ENCODE data around the gene SYPL1. TPM values are rescaled to one million over a fixed set of nuclear protein-coding genes. Genes with fewer than 3 reads are reported as not detected.

The SYPL1 gene
- polyA plus RNA-seq, 1 of the 3 experiments (the other 2 are of a cell fraction), result 72.4 TPM

DNA sequence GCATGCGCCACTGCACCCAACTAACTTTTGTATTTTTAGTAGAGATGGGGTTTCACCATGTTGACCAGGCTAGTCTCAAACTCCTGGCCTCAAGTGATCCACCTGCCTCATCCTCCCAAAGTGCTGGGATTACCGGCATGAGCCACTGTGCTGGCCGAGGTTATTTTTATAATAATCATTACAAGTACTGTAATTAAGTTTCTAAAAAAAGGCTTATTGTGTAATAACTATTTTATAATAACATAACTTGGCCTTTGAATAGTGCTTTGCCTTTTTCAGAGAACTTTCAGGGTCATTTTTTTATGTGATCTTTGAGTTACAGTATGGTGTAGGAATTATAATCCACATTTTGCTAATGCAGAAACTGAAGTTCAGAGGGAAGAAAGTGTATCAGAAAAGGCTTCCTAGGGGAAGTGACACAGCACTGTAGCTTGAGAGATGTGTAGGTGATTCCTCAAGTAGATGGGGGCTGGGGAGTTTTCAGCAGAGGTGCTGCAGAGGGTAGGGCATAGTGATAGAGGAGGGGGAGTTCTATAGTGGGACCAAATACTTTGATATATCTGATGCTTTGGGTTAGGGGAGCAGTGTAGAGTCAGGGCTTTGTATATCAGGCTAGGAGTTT lies 9.2 kb upstream of the SYPL1 start:
- Histone ChIP-seq H3F3A (replicated peaks; ENCODE audit: insufficient read depth) (no peaks in the 10 kb centered on the region), H4K20me1 (ENCODE audit: insufficient read depth) (no peaks in the 10 kb centered on the region), H3K4me3 (ENCODE audit: low read depth in 2 of 2, low read length in 1 of 2) (no peak overlapping the region), H3K4me1 (ENCODE audit: control insufficient read depth in 1 of 2, insufficient read depth in 2 of 2, low read depth in 1 of 2, low read length in 1 of 2) (no peaks in the 10 kb centered on the region), H3K4me2 (no peak overlapping the region), H2AFZ (ENCODE audit: low read depth) (no peak overlapping the region), H3K9me3 (no peaks in the 10 kb centered on the region), H3K79me2 (ENCODE audit: insufficient read depth) (no peaks in the 10 kb centered on the region), H3K27me3 (ENCODE audit: insufficient read depth) (no peaks in the 10 kb centered on the region), H3K9me2 (no peaks in the 10 kb centered on the region), H3K9ac (no peak overlapping the region), H3K36me3 (replicated peaks in 1 of 2; ENCODE audit: control insufficient read depth in 1 of 2, insufficient read depth in 2 of 2, low read length in 1 of 2) (no peaks in the 10 kb centered on the region), H3K27ac (ENCODE audit: low read depth in 2 of 2, low read length in 1 of 2) (no peak overlapping the region)
- 95% methylated on average over 3 of the region's 3 CpGs for WGBS (ENCODE audit: low lambda C conversion rate)
- ChIA-PET POLR2A (interaction anchor here (0.6 to 0.7 kb wide), 2 partner anchors 281 to 1640 kb away, joined by 4 read pairs; no protein-coding TSS in a partner anchor), CTCF (interaction anchor here (1.6 kb wide), 1 partner anchor 10 kb away, joined by 3 read pairs; the partner anchor contains the start of gene SYPL1)
- DNase-seq, result no peak
- TF ChIP-seq RXRA (IDR thresholded peaks at IDR 0.05; ENCODE audit: borderline replicate concordance, low read depth), result no peak

GRCh38 chr7:106120500-106120899 lies 8.4 kb upstream of the SYPL1 start:
- POLR2A ChIA-PET, result no interaction called here
- DNase-seq, result no peak
- Histone ChIP-seq H3K4me2 (no peak overlapping the region), H3K27me3 (ENCODE audit: insufficient read depth) (no peaks in the 10 kb centered on the region), H3F3A (replicated peaks; ENCODE audit: insufficient read depth) (no peaks in the 10 kb centered on the region), H3K9me2 (no peaks in the 10 kb centered on the region), H2AFZ (ENCODE audit: low read depth) (no peak overlapping the region), H3K27ac (ENCODE audit: low read depth in 2 of 2, low read length in 1 of 2) (no peak overlapping the region), H3K36me3 (replicated peaks in 1 of 2; ENCODE audit: control insufficient read depth in 1 of 2, insufficient read depth in 2 of 2, low read length in 1 of 2) (no peaks in the 10 kb centered on the region), H4K20me1 (ENCODE audit: insufficient read depth) (no peaks in the 10 kb centered on the region), H3K4me1 (ENCODE audit: control insufficient read depth in 1 of 2, insufficient read depth in 2 of 2, low read depth in 1 of 2, low read length in 1 of 2) (no peaks in the 10 kb centered on the region), H3K9me3 (no peaks in the 10 kb centered on the region), H3K4me3 (ENCODE audit: low read depth in 2 of 2, low read length in 1 of 2) (no peak overlapping the region), H3K79me2 (ENCODE audit: insufficient read depth) (no peaks in the 10 kb centered on the region), H3K9ac (no peak overlapping the region)
- CTCF ChIA-PET, result interaction anchor here (1.6 kb wide), 1 partner anchor 9 kb away, joined by 3 read pairs; the partner anchor contains the start of gene SYPL1
- TF ChIP-seq GATA2 (CRISPR knock-in tag; IDR thresholded peaks at IDR 0.05) (no peak), POLR2AphosphoS5 (IDR thresholded peaks at IDR 0.05; ENCODE audit: low read depth, low read length) (no peak), CHD2 (IDR thresholded peaks at IDR 0.05; ENCODE audit: low read length, partially characterized antibody) (no peak), RFX5 (IDR thresholded peaks at IDR 0.05; ENCODE audit: low read length) (no peak)
- 92% methylated on average over 2 of the region's 2 CpGs for WGBS (ENCODE audit: low lambda C conversion rate)

- CTCF ChIA-PET, result interaction anchor here (0.7 to 1.6 kb wide), 3 partner anchors 8 to 77 kb away, joined by 3 read pairs; partner anchors contain the start of gene SYPL1
- Histone ChIP-seq H3K79me2 (ENCODE audit: insufficient read depth) (no peaks in the 10 kb centered on the region), H4K20me1 (ENCODE audit: insufficient read depth) (no peaks in the 10 kb centered on the region), H2AFZ (ENCODE audit: low read depth) (no peak overlapping the region), H3K4me3 (ENCODE audit: low read depth in 2 of 2, low read length in 1 of 2) (no peak overlapping the region), H3K4me2 (no peak overlapping the region), H3K9me2 (no peaks in the 10 kb centered on the region), H3K27ac (ENCODE audit: low read depth in 2 of 2, low read length in 1 of 2) (no peak overlapping the region), H3K27me3 (ENCODE audit: insufficient read depth) (no peaks in the 10 kb centered on the region), H3K9me3 (no peaks in the 10 kb centered on the region), H3K36me3 (replicated peaks in 1 of 2; ENCODE audit: control insufficient read depth in 1 of 2, insufficient read depth in 2 of 2, low read length in 1 of 2) (no peaks in the 10 kb centered on the region), H3K9ac (no peak overlapping the region), H3K4me1 (ENCODE audit: control insufficient read depth in 1 of 2, insufficient read depth in 2 of 2, low read depth in 1 of 2, low read length in 1 of 2) (no peaks in the 10 kb centered on the region; a peak in 1 of 4 replicates), H3F3A (replicated peaks; ENCODE audit: insufficient read depth) (no peaks in the 10 kb centered on the region)
- WGBS (ENCODE audit: low lambda C conversion rate), result 90% methylated on average over 3 of the region's 3 CpGs
- POLR2A ChIA-PET, result no interaction called here
- DNase-seq, result no peak
- TF ChIP-seq MXI1 (IDR thresholded peaks at IDR 0.05; ENCODE audit: low read depth, low read length) (no peak), RAD21 (IDR thresholded peaks at IDR 0.05; ENCODE audit: low read length) (no peak), JUND (IDR thresholded peaks at IDR 0.05) (no peak)
These were observed 7.6 kb upstream of the SYPL1 start for GRCh38 chr7:106119719-106120118.

All from SK-N-SH (cell line).